ENCODE data around the gene FHDC1.
A peak's percentile ranks its signal among the peaks of the same experiment; 100 is the strongest.

FHDC1 gene

GRCh38 chr4:152938237-152938947 lies 2.3 kb downstream of the FHDC1 start:
- Mint-ChIP-seq H3K4me3 (peak overlapping the region; percentile 76), H3K4me1 (peaks cover 19% of the 10 kb centered on the region), H3K27me3 (peaks cover 54% of the 10 kb centered on the region), H3K27ac (ENCODE audit: low read depth) (no peak overlapping the region), H3K9me3 (no peaks in the 10 kb centered on the region), H3K36me3 (ENCODE audit: insufficient read depth) (no peaks in the 10 kb centered on the region)
- no peak for ATAC-seq (replicated peaks; ENCODE audit: extremely low read depth, poor library complexity, severe bottlenecking)
- DNase-seq (ENCODE audit: low spot score in 2 of 2) = no peak

- no peak for DNase-seq (ENCODE audit: low spot score in 2 of 2)
- H3K36me3 Mint-ChIP-seq (ENCODE audit: insufficient read depth) = no peaks in the 10 kb centered on the region
- H3K27ac Mint-ChIP-seq (ENCODE audit: low read depth) = no peak overlapping the region
- peaks cover 42% of the 10 kb centered on the region for H3K27me3 Mint-ChIP-seq
- peaks cover 18% of the 10 kb centered on the region for H3K4me1 Mint-ChIP-seq
- ATAC-seq (replicated peaks; ENCODE audit: extremely low read depth, poor library complexity, severe bottlenecking) = no peak
- H3K4me3 Mint-ChIP-seq = no peak overlapping the region
- no peaks in the 10 kb centered on the region for H3K9me3 Mint-ChIP-seq
Observed at GRCh38 chr4:152939621-152940020, 3.5 kb downstream of the FHDC1 start.

GRCh38 chr4:152940461-152940860 lies 4.3 kb downstream of the FHDC1 start:
- ATAC-seq (replicated peaks; ENCODE audit: extremely low read depth, poor library complexity, severe bottlenecking) = no peak
- DNase-seq (ENCODE audit: low spot score in 2 of 2) = no peak
- Mint-ChIP-seq H3K27ac (ENCODE audit: low read depth) (no peak overlapping the region), H3K27me3 (peaks cover 33% of the 10 kb centered on the region), H3K4me3 (no peak overlapping the region), H3K4me1 (peaks cover 10% of the 10 kb centered on the region), H3K9me3 (no peaks in the 10 kb centered on the region), H3K36me3 (ENCODE audit: insufficient read depth) (no peaks in the 10 kb centered on the region)

GRCh38 chr4:152941411-152941810 lies 5.3 kb downstream of the FHDC1 start:
- peaks cover 6% of the 10 kb centered on the region for H3K4me1 Mint-ChIP-seq
- peaks cover 34% of the 10 kb centered on the region for H3K27me3 Mint-ChIP-seq
- no peaks in the 10 kb centered on the region for H3K36me3 Mint-ChIP-seq (ENCODE audit: insufficient read depth)
- H3K4me3 Mint-ChIP-seq = no peak overlapping the region
- DNase-seq (ENCODE audit: low spot score in 2 of 2) (no peak), ATAC-seq (replicated peaks; ENCODE audit: extremely low read depth, poor library complexity, severe bottlenecking) (no peak)
- H3K9me3 Mint-ChIP-seq = no peaks in the 10 kb centered on the region
- no peak overlapping the region for H3K27ac Mint-ChIP-seq (ENCODE audit: low read depth)

- Mint-ChIP-seq H3K9me3 (no peaks in the 10 kb centered on the region), H3K27ac (ENCODE audit: low read depth) (no peak overlapping the region), H3K4me1 (peaks cover 6% of the 10 kb centered on the region), H3K27me3 (peaks cover 43% of the 10 kb centered on the region), H3K4me3 (no peak overlapping the region), H3K36me3 (ENCODE audit: insufficient read depth) (no peaks in the 10 kb centered on the region)
- ATAC-seq (replicated peaks; ENCODE audit: extremely low read depth, poor library complexity, severe bottlenecking) (no peak), DNase-seq (ENCODE audit: low spot score in 2 of 2) (no peak)
Observed at GRCh38 chr4:152942346-152942745, 6.2 kb downstream of the FHDC1 start.

GRCh38 chr4:152943672-152944071 lies 7.5 kb downstream of the FHDC1 start:
- Mint-ChIP-seq H3K9me3 (no peaks in the 10 kb centered on the region), H3K27me3 (peaks cover 36% of the 10 kb centered on the region), H3K36me3 (ENCODE audit: insufficient read depth) (no peaks in the 10 kb centered on the region), H3K4me1 (no peaks in the 10 kb centered on the region), H3K27ac (ENCODE audit: low read depth) (no peak overlapping the region), H3K4me3 (no peak overlapping the region)
- ATAC-seq (replicated peaks; ENCODE audit: extremely low read depth, poor library complexity, severe bottlenecking) (no peak), DNase-seq (ENCODE audit: low spot score in 2 of 2) (no peak)

- Mint-ChIP-seq H3K27me3 (peaks cover 28% of the 10 kb centered on the region), H3K27ac (ENCODE audit: low read depth) (no peak overlapping the region), H3K36me3 (ENCODE audit: insufficient read depth) (no peaks in the 10 kb centered on the region), H3K4me1 (no peaks in the 10 kb centered on the region), H3K9me3 (no peaks in the 10 kb centered on the region), H3K4me3 (no peak overlapping the region)
- no peak for ATAC-seq (replicated peaks; ENCODE audit: extremely low read depth, poor library complexity, severe bottlenecking)
- no peak for DNase-seq (ENCODE audit: low spot score in 2 of 2)
Observed at GRCh38 chr4:152944666-152945320, 8.7 kb downstream of the FHDC1 start.

- H3K4me1 Mint-ChIP-seq = no peaks in the 10 kb centered on the region
- no peaks in the 10 kb centered on the region for H3K9me3 Mint-ChIP-seq
- DNase-seq (ENCODE audit: low spot score in 2 of 2) (no peak), ATAC-seq (replicated peaks; ENCODE audit: extremely low read depth, poor library complexity, severe bottlenecking) (no peak)
- no peak overlapping the region for H3K4me3 Mint-ChIP-seq
- no peak overlapping the region for H3K27ac Mint-ChIP-seq (ENCODE audit: low read depth)
- H3K27me3 Mint-ChIP-seq = peaks cover 29% of the 10 kb centered on the region
- no peaks in the 10 kb centered on the region for H3K36me3 Mint-ChIP-seq (ENCODE audit: insufficient read depth)
Observed at GRCh38 chr4:152945639-152946038, 9.5 kb downstream of the FHDC1 start.

GRCh38 chr4:152946446-152946845 lies 10.3 kb downstream of the FHDC1 start:
- Mint-ChIP-seq H3K4me3 (no peak overlapping the region), H3K27me3 (peaks cover 37% of the 10 kb centered on the region)

GRCh38 chr4:152947311-152947710 lies 11.2 kb downstream of the FHDC1 start:
- no peaks in the 10 kb centered on the region for H3K4me1 Mint-ChIP-seq
- no peak for ATAC-seq (replicated peaks; ENCODE audit: extremely low read depth, poor library complexity, severe bottlenecking)
- no peak for DNase-seq (ENCODE audit: low spot score in 2 of 2)
- no peaks in the 10 kb centered on the region for H3K9me3 Mint-ChIP-seq
- no peak overlapping the region for H3K27ac Mint-ChIP-seq (ENCODE audit: low read depth)
- no peak overlapping the region for H3K4me3 Mint-ChIP-seq
- H3K36me3 Mint-ChIP-seq (ENCODE audit: insufficient read depth) = no peaks in the 10 kb centered on the region
- H3K27me3 Mint-ChIP-seq = peaks cover 38% of the 10 kb centered on the region

More at GRCh38 chr4:152946446-152946845, 10.3 kb downstream of the FHDC1 start:
- Mint-ChIP-seq H3K27ac (ENCODE audit: low read depth) (no peak overlapping the region), H3K36me3 (ENCODE audit: insufficient read depth) (no peaks in the 10 kb centered on the region), H3K9me3 (no peaks in the 10 kb centered on the region), H3K4me1 (no peaks in the 10 kb centered on the region)
- ATAC-seq (replicated peaks; ENCODE audit: extremely low read depth, poor library complexity, severe bottlenecking) (no peak), DNase-seq (ENCODE audit: low spot score in 2 of 2) (no peak)

- Mint-ChIP-seq H3K27me3 (peaks cover 47% of the 10 kb centered on the region), H3K27ac (ENCODE audit: low read depth) (no peak overlapping the region), H3K9me3 (no peaks in the 10 kb centered on the region), H3K4me3 (no peak overlapping the region), H3K36me3 (ENCODE audit: insufficient read depth) (no peaks in the 10 kb centered on the region), H3K4me1 (no peaks in the 10 kb centered on the region)
- DNase-seq (ENCODE audit: low spot score in 2 of 2) (no peak), ATAC-seq (replicated peaks; ENCODE audit: extremely low read depth, poor library complexity, severe bottlenecking) (no peak)
Observed at GRCh38 chr4:152949930-152950329, 13.8 kb downstream of the FHDC1 start.

GRCh38 chr4:152950402-152951274 lies 14.5 kb downstream of the FHDC1 start:
- ATAC-seq (replicated peaks; ENCODE audit: extremely low read depth, poor library complexity, severe bottlenecking) (no peak), DNase-seq (ENCODE audit: low spot score in 2 of 2) (no peak)
- no peaks in the 10 kb centered on the region for H3K9me3 Mint-ChIP-seq
- H3K27ac Mint-ChIP-seq (ENCODE audit: low read depth) = no peak overlapping the region
- peaks cover 47% of the 10 kb centered on the region for H3K27me3 Mint-ChIP-seq
- no peak overlapping the region for H3K4me3 Mint-ChIP-seq
- H3K4me1 Mint-ChIP-seq = no peaks in the 10 kb centered on the region
- H3K36me3 Mint-ChIP-seq (ENCODE audit: insufficient read depth) = no peaks in the 10 kb centered on the region

All from central memory CD8-positive, alpha-beta T cell (primary cell).